ENCODE data around the gene NUPR2. TPM values are rescaled to one million over a fixed set of nuclear protein-coding genes. Genes with fewer than 3 reads are reported as not detected.
"Not testable (repeated sequence)": the region's sequence is repeated elsewhere in the genome, so short reads cannot be mapped to it uniquely, and the experiment has no call there.

Gene NUPR2
- total RNA-seq, 1 experiment from 2014 or later = not detected

DNA sequence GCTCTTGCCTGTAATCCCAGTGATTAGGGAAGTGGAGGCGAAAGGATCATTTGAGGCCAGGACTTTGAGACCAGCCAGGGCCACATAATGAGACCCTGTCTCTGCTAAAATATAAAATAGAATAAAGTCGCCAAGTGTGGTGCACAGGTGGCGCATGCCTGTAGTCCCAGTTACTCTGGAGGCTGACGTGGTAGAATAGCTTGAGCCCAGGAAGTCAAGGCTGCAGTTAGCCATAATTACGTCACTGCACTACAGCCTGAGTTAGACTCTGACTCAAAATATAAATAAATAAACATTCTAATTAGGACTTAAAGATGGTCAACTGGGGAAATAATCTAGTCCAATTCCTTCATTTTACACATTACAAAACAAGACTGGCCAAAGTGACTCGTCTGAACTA is 10.7 kb downstream of the NUPR2 start:
- no peak overlapping the region for H3K56ac ChIP-seq (ENCODE audit: insufficient read length, low read depth, low read length)
- Mint-ChIP-seq H3K27ac (peak overlapping the region in 2 of 3 experiments; percentile 96 to 97; a peak in 4 of 7 replicates), H3K4me3 (peak overlapping the region; percentile 88 to 96), H3K27me3 (ENCODE audit: low read depth) (no peaks in the 10 kb centered on the region; the same call in 1 of the 2 replicates), H3K9me3 (peaks cover 27 to 44% of the 10 kb centered on the region in 2 experiments), H3K36me3 (ENCODE audit: insufficient read depth in 1 of 3, low read depth in 3 of 3) (peaks cover 23 to 44% (median 29%) of the 10 kb centered on the region in 3 experiments), H3K4me1 (peaks cover 8 to 11% of the 10 kb centered on the region in 2 experiments)
- no peaks in the 10 kb centered on the region for H3K27me3 ChIP-seq (ENCODE audit: insufficient read depth, low read length)
- no peak overlapping the region for H3K18ac ChIP-seq (ENCODE audit: insufficient read length, low read depth, low read length)
- no peak for TF ChIP-seq CTCF (conservative IDR thresholded peaks at IDR 0.05)
- no peak overlapping the region for H2BK5ac ChIP-seq (ENCODE audit: insufficient read length, low read length)
- H3K4me2 ChIP-seq (ENCODE audit: insufficient read depth, insufficient read length, low read length) = peak overlapping the region; percentile 73
- H4K20me1 ChIP-seq (ENCODE audit: control insufficient read depth, insufficient read depth, insufficient read length) = no peaks in the 10 kb centered on the region
- no peak overlapping the region for H2BK12ac ChIP-seq (ENCODE audit: insufficient read length, low read depth, low read length)
- H3K79me1 ChIP-seq (ENCODE audit: insufficient read depth, low read depth, low read length, poor library complexity, severe bottlenecking) = no peaks in the 10 kb centered on the region
- H4K5ac ChIP-seq (ENCODE audit: insufficient read length, low read depth, low read length) = no peak overlapping the region
- no peak overlapping the region for H3K14ac ChIP-seq (ENCODE audit: insufficient read depth, low read length)
- peaks cover 3% of the 10 kb centered on the region for H3K23me2 ChIP-seq (ENCODE audit: insufficient read length, low read depth, low read length, poor library complexity, severe bottlenecking)
- H4K91ac ChIP-seq (ENCODE audit: insufficient read length, low read depth, low read length) = no peak overlapping the region
- H2BK20ac ChIP-seq (ENCODE audit: low read depth, low read length, poor library complexity, severe bottlenecking) = no peak overlapping the region
- no CpG with 5 or more reads among the region's 6 CpGs for WGBS (ENCODE audit: extremely low coverage, insufficient read length, low lambda C conversion rate)
- H3K79me2 ChIP-seq (ENCODE audit: insufficient read depth, low read length) = no peaks in the 10 kb centered on the region; the same call in 1 of the 2 replicates
- H3K23ac ChIP-seq (ENCODE audit: insufficient read length, low read depth, low read length) = no peak overlapping the region
- no peak overlapping the region for H3K27ac ChIP-seq (ENCODE audit: insufficient read length, low read depth, low read length)
- H2BK15ac ChIP-seq (ENCODE audit: low read depth, low read length) = no peak overlapping the region
- H3K4ac ChIP-seq (ENCODE audit: low read depth, low read length) = no peak overlapping the region
- peaks cover 1% of the 10 kb centered on the region for H3K9me3 ChIP-seq (ENCODE audit: control insufficient read depth, low read depth, low read length)
- peak overlapping the region; percentile 71 for H3K9ac ChIP-seq (ENCODE audit: extremely low read depth, insufficient read length, low read length)
- H2AK5ac ChIP-seq (ENCODE audit: insufficient read length, low read length) = no peak overlapping the region
- no peak overlapping the region for H2BK120ac ChIP-seq (ENCODE audit: low read depth, low read length, poor library complexity, severe bottlenecking)
- H2AFZ ChIP-seq (ENCODE audit: low read length) = no peak overlapping the region
- H3T11ph ChIP-seq (ENCODE audit: low read length) = no peak overlapping the region
- H4K8ac ChIP-seq (replicated peaks; ENCODE audit: insufficient read length, low read depth, low read length) = no peak overlapping the region
- no peaks in the 10 kb centered on the region for H3K4me1 ChIP-seq (ENCODE audit: insufficient read depth, low read length)
- no peak for DNase-seq

DNA sequence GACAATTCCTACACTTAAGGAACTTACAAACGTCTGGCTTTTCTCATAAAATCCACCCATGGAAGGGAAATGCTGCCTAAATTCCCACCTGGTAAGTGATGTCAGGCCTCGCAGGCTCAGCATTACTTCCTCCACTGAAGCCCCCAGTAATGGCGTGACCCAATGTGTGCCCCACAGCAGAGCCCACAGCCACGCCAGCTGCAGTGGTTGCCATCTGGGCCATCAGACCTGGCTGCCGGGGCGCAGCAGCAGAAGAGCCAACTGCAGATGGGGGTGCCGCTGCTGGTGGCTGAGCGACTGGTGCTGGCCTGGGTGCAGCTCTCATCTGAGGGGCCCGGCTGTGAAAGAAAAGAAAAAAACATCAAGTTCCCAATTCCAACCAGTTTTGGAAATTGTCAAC is 12.1 kb downstream of the NUPR2 start:
- H3K4me1 ChIP-seq (ENCODE audit: insufficient read depth, low read length); H3K14ac ChIP-seq (ENCODE audit: insufficient read depth, low read length); H2BK15ac ChIP-seq (ENCODE audit: low read depth, low read length); H2AK5ac ChIP-seq (ENCODE audit: insufficient read length, low read length); H3K4ac ChIP-seq (ENCODE audit: low read depth, low read length); H3K27ac Mint-ChIP-seq; H3K79me1 ChIP-seq (ENCODE audit: insufficient read depth, low read depth, low read length, poor library complexity, severe bottlenecking); H4K91ac ChIP-seq (ENCODE audit: insufficient read length, low read depth, low read length); H2AFZ ChIP-seq (ENCODE audit: low read length); H3K9ac ChIP-seq (ENCODE audit: extremely low read depth, insufficient read length, low read length); H3K27ac ChIP-seq (ENCODE audit: insufficient read length, low read depth, low read length); H3T11ph ChIP-seq (ENCODE audit: low read length); H3K23ac ChIP-seq (ENCODE audit: insufficient read length, low read depth, low read length); H3K18ac ChIP-seq (ENCODE audit: insufficient read length, low read depth, low read length); H4K5ac ChIP-seq (ENCODE audit: insufficient read length, low read depth, low read length); DNase-seq; H2BK20ac ChIP-seq (ENCODE audit: low read depth, low read length, poor library complexity, severe bottlenecking); H3K23me2 ChIP-seq (ENCODE audit: insufficient read length, low read depth, low read length, poor library complexity, severe bottlenecking); H3K27me3 Mint-ChIP-seq (ENCODE audit: low read depth); H2BK120ac ChIP-seq (ENCODE audit: low read depth, low read length, poor library complexity, severe bottlenecking); H3K27me3 ChIP-seq (ENCODE audit: insufficient read depth, low read length); H4K20me1 ChIP-seq (ENCODE audit: control insufficient read depth, insufficient read depth, insufficient read length); H2BK5ac ChIP-seq (ENCODE audit: insufficient read length, low read length); H2BK12ac ChIP-seq (ENCODE audit: insufficient read length, low read depth, low read length); H3K79me2 ChIP-seq (ENCODE audit: insufficient read depth, low read length); H3K56ac ChIP-seq (ENCODE audit: insufficient read length, low read depth, low read length); H3K9me3 ChIP-seq (ENCODE audit: control insufficient read depth, low read depth, low read length); H3K4me2 ChIP-seq (ENCODE audit: insufficient read depth, insufficient read length, low read length); H4K8ac ChIP-seq (replicated peaks; ENCODE audit: insufficient read length, low read depth, low read length): not testable (repeated sequence)
- Mint-ChIP-seq H3K9me3 (peaks cover 17 to 33% of the 10 kb centered on the region in 2 experiments), H3K36me3 (ENCODE audit: insufficient read depth in 1 of 3, low read depth in 3 of 3) (peaks cover 23 to 55% (median 34%) of the 10 kb centered on the region in 3 experiments), H3K4me3 (peak overlapping the region in 1 of 2 experiments; percentile 7; a peak in 1 of 5 replicates), H3K4me1 (peaks cover 8 to 11% of the 10 kb centered on the region in 2 experiments)
- WGBS (ENCODE audit: extremely low coverage, insufficient read length, low lambda C conversion rate) = no CpG with 5 or more reads among the region's 9 CpGs
